ENCODE measurements around the gene TEF.

DNA sequence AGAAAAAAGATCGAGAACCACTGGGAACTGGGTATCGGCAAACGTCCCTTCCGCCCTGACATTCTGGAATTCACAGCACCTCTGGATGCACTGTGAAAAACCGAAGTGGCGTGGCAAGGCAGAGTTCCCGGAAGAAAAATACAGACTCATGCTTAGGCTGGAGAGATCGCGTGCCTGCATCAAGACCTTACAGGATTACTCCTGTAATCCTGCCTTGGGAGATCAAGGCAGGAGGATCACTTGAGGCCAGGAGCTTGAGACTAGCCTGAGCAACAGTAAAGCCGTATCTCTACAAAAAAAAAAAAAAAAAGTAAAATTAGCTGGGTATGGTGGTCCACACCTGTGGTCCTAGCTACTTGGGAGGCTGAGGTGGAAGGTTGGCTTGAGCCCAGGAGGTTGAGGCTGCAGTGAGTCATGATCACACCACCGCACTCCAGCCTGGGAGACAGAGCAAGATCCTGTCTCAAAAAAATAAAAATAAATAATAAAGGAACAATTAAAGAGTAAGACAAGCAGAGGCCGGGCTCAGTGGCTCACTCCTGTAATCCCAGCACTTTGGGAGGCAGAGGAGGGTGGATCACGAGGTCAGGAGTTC is 19.9 kb upstream of the TEF start:
- no peak for TF ChIP-seq CTCF (IDR thresholded peaks at IDR 0.05)
- TF ChIP-seq ZFX (IDR thresholded peaks at IDR 0.05; ENCODE audit: borderline replicate concordance) = no peak

Measured in 22Rv1 (cell line).